Measurements from ENCODE around the gene SLC25A18. TPM values are rescaled to one million over a fixed set of nuclear protein-coding genes. Genes with fewer than 3 reads are reported as not detected.
"Not testable (repeated sequence)": the region's sequence is repeated elsewhere in the genome, so short reads cannot be mapped to it uniquely, and the experiment has no call there.

SLC25A18 gene
- total and polyA plus RNA-seq, 2 of the 8 experiments (the other 6 are each of a cell fraction or from before 2014, with no cell fraction given) = 2.8 to 2.9 TPM

DNA sequence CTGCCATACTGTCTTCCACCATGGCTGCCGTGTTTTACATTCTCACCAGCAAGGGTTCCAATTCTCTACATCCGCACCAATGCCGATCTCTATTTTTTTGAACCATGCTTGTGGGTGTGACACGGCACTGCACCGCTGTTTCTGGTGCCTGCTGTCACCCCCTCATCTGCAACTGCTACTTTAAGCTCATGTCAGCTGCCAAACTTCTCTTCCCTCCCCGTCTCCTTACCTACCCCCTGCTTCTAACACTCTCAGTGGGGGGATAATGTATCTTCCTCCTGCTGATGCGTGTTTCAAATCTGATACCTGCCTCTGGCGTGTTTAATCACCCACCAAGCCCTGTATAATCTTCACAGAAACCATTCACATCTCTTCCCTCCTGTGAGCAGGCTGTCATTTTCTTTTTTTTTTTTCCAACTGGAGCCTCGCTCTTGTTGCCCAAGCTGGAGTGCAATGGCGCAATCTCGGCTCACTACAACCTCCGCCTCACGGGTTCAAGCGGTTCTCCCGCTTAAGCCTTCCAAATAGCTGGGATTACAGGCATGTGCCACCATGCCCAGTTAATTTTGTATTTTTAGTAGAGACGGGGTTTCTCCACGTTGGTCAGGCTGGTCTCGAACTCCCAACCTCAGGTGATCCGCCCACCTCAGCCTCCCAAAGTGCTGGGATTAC, 2.9 kb downstream of the SLC25A18 start:
- not testable (repeated sequence) for FAIRE-seq; H2AFZ ChIP-seq (ENCODE audit: low read length); H3K27me3 ChIP-seq (replicated peaks in 1 of 4; ENCODE audit: control insufficient read depth in 3 of 4, extremely low read depth in 1 of 4, insufficient read depth in 3 of 4, low read length in 3 of 4); H4K91ac ChIP-seq (replicated peaks; ENCODE audit: insufficient read length, low read length); H3K56ac ChIP-seq (replicated peaks; ENCODE audit: insufficient read length, low read depth, low read length); DNase-seq (ENCODE audit: low read depth in 1 of 2, low spot score in 2 of 2); H2AK5ac ChIP-seq (ENCODE audit: low read depth, low read length); H3K79me2 ChIP-seq (ENCODE audit: control insufficient read depth in 1 of 2, insufficient read depth in 2 of 2, low read length in 2 of 2); H3K23ac ChIP-seq (ENCODE audit: insufficient read length); H2BK120ac ChIP-seq (replicated peaks; ENCODE audit: low read depth, low read length); H3K79me1 ChIP-seq (ENCODE audit: low read depth, low read length); H4K8ac ChIP-seq (ENCODE audit: extremely low read depth, insufficient read depth, low read length); H3K4me2 ChIP-seq (ENCODE audit: insufficient read depth in 1 of 2, low read depth in 2 of 2, low read length in 2 of 2); H3K9ac ChIP-seq (replicated peaks in 1 of 4; ENCODE audit: extremely low read depth in 1 of 4, low read depth in 3 of 4, low read length in 3 of 4); H2BK15ac ChIP-seq (ENCODE audit: low read length); H4K5ac ChIP-seq (ENCODE audit: insufficient read length, low read depth, low read length); H3K14ac ChIP-seq (ENCODE audit: insufficient read length); H3K27ac ChIP-seq (ENCODE audit: low read depth, low read length); H3K18ac ChIP-seq (ENCODE audit: extremely low read depth, low read length); H2BK20ac ChIP-seq (ENCODE audit: low read length); H4K20me1 ChIP-seq (replicated peaks in 1 of 2; ENCODE audit: control insufficient read depth in 1 of 2, insufficient read depth in 2 of 2, low read length in 2 of 2); H3K9me3 ChIP-seq (ENCODE audit: insufficient read depth in 2 of 2, low read depth in 1 of 2, low read length in 1 of 2); H3K23me2 ChIP-seq (ENCODE audit: low read depth, low read length); H3K4ac ChIP-seq (replicated peaks; ENCODE audit: insufficient read length, low read depth, low read length); H3K36me3 ChIP-seq (ENCODE audit: control insufficient read depth in 2 of 4, insufficient read depth in 4 of 4, low read length in 3 of 4); H3K4me3 ChIP-seq (ENCODE audit: extremely low read depth in 1 of 4, insufficient read depth in 2 of 4, low read depth in 3 of 4, low read length in 4 of 4)
- 0 out of 2 replicates have a peak, but pooled peaks have one; percentile 21 for TF ChIP-seq POLR2AphosphoS5 (IDR thresholded peaks at IDR 0.05; ENCODE audit: low read depth, low read length)
- Histone ChIP-seq H3K4me1 (replicated peaks in 1 of 4; ENCODE audit: control insufficient read depth in 3 of 4, insufficient read depth in 4 of 4, low read length in 3 of 4) (peaks cover 13 to 26% (median 21%) of the 10 kb centered on the region in 4 experiments; a peak in 6 of 7 replicates), H2BK5ac (ENCODE audit: low read depth, low read length) (peak overlapping the region; percentile 71), H2BK12ac (ENCODE audit: low read depth, low read length) (peak overlapping the region; percentile 17; the same call in 1 of the 2 replicates)
- 96% methylated on average over 18 of the region's 19 CpGs; no CpG with 5 or more reads in 1 of the 2 experiments for WGBS, 2 experiments (ENCODE audit: extremely low coverage in 1 of 2, insufficient coverage in 1 of 2, insufficient read length in 1 of 2, insufficient replicate concordance in 2 of 2, low coverage in 1 of 2, low lambda C conversion rate in 2 of 2, missing lambda C conversion rate in 1 of 2)
- ChIA-PET POLR2A (ENCODE audit: partially characterized antibody) (interaction anchor here (1.2 to 5.3 kb wide), 4 partner anchors 11 to 73 kb away, joined by 3 to 18 read pairs (median 8); no protein-coding TSS in a partner anchor), CTCF (ENCODE audit: partially characterized antibody) (interaction anchor here (0.8 to 3.0 kb wide), 3 partner anchors 14 to 394 kb away, joined by 3 to 16 read pairs (median 4); no protein-coding TSS in a partner anchor)
